Measurements from ENCODE around the gene HIVEP1. TPM values are rescaled to one million over a fixed set of nuclear protein-coding genes. Genes with fewer than 3 reads are reported as not detected.

The HIVEP1 gene
- total RNA-seq, 4 donors from 2014 or later: 17.5 to 29.0 (median 24.1) TPM

GRCh38 chr6:12148841-12149240, 136.7 kb downstream of the HIVEP1 start:
- TF ChIP-seq, protein P1, sequence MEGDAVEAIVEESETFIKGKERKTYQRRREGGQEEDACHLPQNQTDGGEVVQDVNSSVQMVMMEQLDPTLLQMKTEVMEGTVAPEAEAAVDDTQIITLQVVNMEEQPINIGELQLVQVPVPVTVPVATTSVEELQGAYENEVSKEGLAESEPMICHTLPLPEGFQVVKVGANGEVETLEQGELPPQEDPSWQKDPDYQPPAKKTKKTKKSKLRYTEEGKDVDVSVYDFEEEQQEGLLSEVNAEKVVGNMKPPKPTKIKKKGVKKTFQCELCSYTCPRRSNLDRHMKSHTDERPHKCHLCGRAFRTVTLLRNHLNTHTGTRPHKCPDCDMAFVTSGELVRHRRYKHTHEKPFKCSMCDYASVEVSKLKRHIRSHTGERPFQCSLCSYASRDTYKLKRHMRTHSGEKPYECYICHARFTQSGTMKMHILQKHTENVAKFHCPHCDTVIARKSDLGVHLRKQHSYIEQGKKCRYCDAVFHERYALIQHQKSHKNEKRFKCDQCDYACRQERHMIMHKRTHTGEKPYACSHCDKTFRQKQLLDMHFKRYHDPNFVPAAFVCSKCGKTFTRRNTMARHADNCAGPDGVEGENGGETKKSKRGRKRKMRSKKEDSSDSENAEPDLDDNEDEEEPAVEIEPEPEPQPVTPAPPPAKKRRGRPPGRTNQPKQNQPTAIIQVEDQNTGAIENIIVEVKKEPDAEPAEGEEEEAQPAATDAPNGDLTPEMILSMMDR (IDR thresholded peaks at IDR 0.05; ENCODE audit: low read depth): no peak

GRCh38 chr6:12149944-12150510, 137.9 kb downstream of the HIVEP1 start:
- TF ChIP-seq, protein P1 (IDR thresholded peaks at IDR 0.05; ENCODE audit: low read depth): no peak

DNA sequence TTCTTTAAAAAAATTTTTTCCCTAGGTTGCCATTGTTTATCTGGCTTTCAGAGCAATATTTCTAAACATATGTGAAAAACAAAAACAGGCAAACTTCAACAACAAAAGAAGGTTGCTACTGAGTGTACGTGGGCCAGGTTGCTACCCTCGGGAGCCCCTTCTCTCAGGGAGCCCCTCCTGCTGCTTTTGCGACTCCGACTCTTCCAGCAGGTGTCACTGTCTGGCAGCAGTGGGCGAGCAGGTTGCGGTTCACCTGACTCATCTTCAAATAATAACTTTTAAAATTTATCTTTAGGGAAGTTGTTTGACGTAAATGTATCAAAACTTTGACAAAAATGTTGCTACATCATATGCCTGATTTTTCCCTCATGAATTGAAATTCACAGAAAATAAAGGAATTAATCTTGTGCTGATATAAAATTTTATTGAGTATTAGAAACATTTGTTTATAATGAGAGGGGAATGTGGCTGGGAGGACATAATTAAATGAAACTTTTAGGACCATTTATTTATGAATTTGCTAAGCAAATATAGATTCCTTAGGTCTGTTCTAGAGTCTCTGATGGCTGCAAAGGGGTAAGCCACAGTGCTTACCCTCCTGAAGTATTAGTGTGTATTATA, 138.8 kb downstream of the HIVEP1 start:
- TF ChIP-seq, protein P1 (IDR thresholded peaks at IDR 0.05; ENCODE audit: low read depth): no peak

DNA sequence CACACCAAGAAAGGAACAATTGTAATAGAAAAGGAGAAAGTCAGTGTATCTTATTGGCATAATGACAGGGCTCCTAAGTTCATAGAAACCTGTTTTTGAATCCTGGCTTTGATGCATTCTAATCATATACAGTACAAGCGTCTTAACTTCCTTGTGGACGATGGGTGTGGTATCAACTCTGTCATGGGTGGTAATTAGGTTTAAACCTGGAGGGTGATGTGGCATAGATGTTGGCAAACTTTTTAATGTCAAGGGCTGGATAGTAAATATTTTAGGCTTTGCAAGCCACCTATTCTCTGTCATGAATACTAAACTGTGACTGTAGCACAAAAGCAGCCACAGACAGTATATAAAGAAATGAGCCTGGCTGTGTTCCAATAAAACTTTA, 139.3 kb downstream of the HIVEP1 start:
- TF ChIP-seq, protein P1 (IDR thresholded peaks at IDR 0.05; ENCODE audit: low read depth): no peak

GRCh38 chr6:12152023-12152970, 140.2 kb downstream of the HIVEP1 start:
- TF ChIP-seq, protein P1 (IDR thresholded peaks at IDR 0.05; ENCODE audit: low read depth): no peak

DNA sequence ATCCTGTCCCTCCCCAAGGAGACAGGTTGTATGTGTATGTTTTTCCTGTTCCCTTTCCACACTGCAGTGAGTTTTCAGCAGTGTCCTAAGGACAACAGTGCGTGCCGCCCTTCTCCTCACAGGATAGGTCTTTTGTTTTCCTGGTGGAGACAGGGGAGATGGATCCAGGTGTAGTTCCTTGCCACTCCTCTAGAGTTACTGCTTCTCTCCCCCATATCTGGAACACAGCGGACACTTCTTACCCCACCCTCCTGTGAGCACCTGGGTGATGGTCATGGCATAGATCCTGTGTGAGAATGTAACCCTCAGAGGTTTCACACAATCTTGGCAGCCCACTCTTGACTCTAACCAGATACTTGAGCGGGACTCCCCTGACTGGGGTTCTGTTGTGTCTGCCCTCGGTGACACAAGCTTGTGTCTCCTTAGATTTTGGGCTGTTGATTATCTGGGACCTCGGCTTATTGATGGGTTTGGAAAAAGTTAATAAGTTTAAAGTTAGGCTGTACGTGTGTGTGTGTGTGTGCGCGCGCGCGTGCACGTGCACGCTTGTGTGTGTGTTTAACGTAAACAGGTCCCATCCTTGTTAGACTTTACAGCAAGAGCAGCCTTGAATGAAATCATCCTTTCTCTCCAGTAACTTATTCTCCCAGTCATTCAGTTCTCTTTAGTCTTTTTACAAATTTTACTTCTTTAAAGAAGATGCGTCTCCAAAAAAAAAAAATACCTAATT, 146.7 kb downstream of the HIVEP1 start:
- TF ChIP-seq, protein P1 (IDR thresholded peaks at IDR 0.05; ENCODE audit: low read depth): no peak
